Esophagus squamous epithelium (tissue), 4 donors: Measurements from ENCODE around the gene COL7A1.

ENCODE experiments used
- POLR2A ChIP-seq, 4 donors: fragments of 450-650 bp; IDR thresholded peaks; one replicate each; pipeline ENCODE4 v1.6.1; 2017; ENCODE audit warnings: antibody characterized with exemption in 4 of 4, mild to moderate bottlenecking in 4 of 4, moderate library complexity in 3 of 4
- TF ChIP-seq, protein P1 (sequence below), 6 experiments: fragments of 450-650 bp in 4 of 6; fragments of 200-600 bp in 2 of 6; sonication (generic) in 2 of 6; IDR thresholded peaks; one replicate each; pipeline ENCODE4 v1.5.1; 2016 to 2019; ENCODE audit warnings: antibody characterized with exemption in 6 of 6, mild to moderate bottlenecking in 4 of 6, moderate library complexity in 4 of 6

DNA sequence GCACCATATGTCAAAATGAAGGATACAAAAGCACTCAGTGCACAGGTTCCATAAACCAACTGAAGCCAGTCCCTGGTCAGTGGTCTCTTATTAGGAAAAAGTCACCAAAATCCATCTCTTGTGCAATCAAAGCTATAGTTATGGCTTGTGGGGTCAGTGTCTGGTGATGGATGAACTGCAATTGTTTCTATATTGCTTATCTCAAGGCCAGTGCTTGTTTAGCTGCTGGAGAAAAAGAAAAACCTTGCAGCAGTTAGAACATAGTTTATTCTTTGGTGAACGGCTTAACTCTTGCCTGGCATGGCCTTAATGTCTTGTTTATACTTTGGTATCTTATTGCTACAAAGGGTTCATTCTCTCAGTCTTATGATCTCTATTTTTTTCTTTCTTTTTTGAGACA is 17.2 kb upstream of the COL7A1 start:
- no peak for TF ChIP-seq POLR2A (IDR thresholded peaks at IDR 0.05)
- TF ChIP-seq, protein P1, sequence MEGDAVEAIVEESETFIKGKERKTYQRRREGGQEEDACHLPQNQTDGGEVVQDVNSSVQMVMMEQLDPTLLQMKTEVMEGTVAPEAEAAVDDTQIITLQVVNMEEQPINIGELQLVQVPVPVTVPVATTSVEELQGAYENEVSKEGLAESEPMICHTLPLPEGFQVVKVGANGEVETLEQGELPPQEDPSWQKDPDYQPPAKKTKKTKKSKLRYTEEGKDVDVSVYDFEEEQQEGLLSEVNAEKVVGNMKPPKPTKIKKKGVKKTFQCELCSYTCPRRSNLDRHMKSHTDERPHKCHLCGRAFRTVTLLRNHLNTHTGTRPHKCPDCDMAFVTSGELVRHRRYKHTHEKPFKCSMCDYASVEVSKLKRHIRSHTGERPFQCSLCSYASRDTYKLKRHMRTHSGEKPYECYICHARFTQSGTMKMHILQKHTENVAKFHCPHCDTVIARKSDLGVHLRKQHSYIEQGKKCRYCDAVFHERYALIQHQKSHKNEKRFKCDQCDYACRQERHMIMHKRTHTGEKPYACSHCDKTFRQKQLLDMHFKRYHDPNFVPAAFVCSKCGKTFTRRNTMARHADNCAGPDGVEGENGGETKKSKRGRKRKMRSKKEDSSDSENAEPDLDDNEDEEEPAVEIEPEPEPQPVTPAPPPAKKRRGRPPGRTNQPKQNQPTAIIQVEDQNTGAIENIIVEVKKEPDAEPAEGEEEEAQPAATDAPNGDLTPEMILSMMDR (IDR thresholded peaks at IDR 0.05): no peak
